Activated T-cell treated with anti-CD3 and anti-CD28 coated beads, Interleukin-2, amount 50 U/mL, for 72 hours (primary cell): ENCODE results near the gene SPATA25. TPM values are rescaled to one million over a fixed set of nuclear protein-coding genes. Genes with fewer than 3 reads are reported as not detected.
"Not testable (repeated sequence)": the region's sequence is repeated elsewhere in the genome, so short reads cannot be mapped to it uniquely, and the experiment has no call there.

ENCODE experiments used
- ATAC-seq, 2 donors: fragments of 150-1000 bp; cut with Tn5 transposase; replicated peaks in 1 of 2; 2 replicates each; pipeline ENCODE4 v1.10.0; 2021; ENCODE audit warnings: moderate library complexity in 2 of 2, mild to moderate bottlenecking in 1 of 2
- DNase-seq, 2 donors: peaks; one replicate each; pipeline ENCODE4 v3.0.0; 2021 to 2022; ENCODE audit warnings: mixed read lengths in 1 of 2
- H3K27ac Mint-ChIP-seq: one replicate; pipeline ENCODE4 v1.8.0; 2022; ENCODE audit warnings: mild to moderate bottlenecking, moderate library complexity, mixed read lengths
- H3K27me3 Mint-ChIP-seq: one replicate; pipeline ENCODE4 v1.8.0; 2022; ENCODE audit warnings: low read depth, mixed read lengths
- H3K36me3 Mint-ChIP-seq, 2 donors: one replicate each; pipeline ENCODE4 v1.8.0; 2022; ENCODE audit warnings: mixed read lengths in 2 of 2, mild to moderate bottlenecking in 1 of 2; ENCODE audit not compliant: insufficient read depth in 2 of 2
- H3K4me1 Mint-ChIP-seq: one replicate; pipeline ENCODE4 v1.8.0; 2022; ENCODE audit warnings: low read depth, mixed read lengths
- H3K4me3 Mint-ChIP-seq, 2 donors: one replicate each; pipeline ENCODE4 v1.8.0; 2022; ENCODE audit warnings: mild to moderate bottlenecking in 2 of 2, mixed read lengths in 2 of 2, moderate library complexity in 2 of 2
- H3K9me3 Mint-ChIP-seq, 2 donors: one replicate each; pipeline ENCODE4 v1.8.0; 2022; ENCODE audit warnings: mixed read lengths in 2 of 2
- total RNA-seq, 2 donors: library from RNA; stranded (reverse); gene quantifications; one replicate each; pipeline ENCODE4 v1.2.3, GENCODE V29; 2022

SPATA25 gene, protein sequence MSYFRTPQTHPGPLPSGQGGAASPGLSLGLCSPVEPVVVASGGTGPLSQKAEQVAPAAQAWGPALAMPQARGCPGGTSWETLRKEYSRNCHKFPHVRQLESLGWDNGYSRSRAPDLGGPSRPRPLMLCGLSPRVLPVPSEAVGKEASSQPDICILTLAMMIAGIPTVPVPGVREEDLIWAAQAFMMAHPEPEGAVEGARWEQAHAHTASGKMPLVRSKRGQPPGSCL
- total RNA-seq = under 1 TPM; 0.46 to 0.90 TPM

DNA sequence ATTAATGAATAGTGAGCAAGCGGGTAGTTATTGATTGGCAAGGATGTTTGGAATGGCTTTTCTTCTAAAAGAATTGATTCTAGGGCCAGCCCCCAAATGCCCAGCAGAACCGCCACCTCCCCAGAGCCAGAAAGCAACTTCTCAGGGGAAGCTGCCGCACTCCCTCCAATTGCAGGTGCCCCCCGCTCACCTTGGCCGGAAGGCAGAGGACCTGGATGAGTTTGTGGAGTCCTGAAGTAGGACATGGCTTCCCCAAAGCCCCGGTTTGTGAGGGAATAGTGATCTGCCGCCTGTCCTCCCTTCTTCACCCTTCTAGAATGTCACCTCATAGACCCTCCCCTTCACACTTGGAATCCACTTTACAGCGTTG is at the start of gene SPATA25:
SPATA25 (minus strand) TSS at position 277 of the 370 bp plus-strand sequence; CDS start at position 245, 32 bp downstream.
- peak within 1 kb of the TSS in 1 of 2 donors; percentile 31 for H3K4me3 Mint-ChIP-seq
- H3K4me1 Mint-ChIP-seq = peaks cover 49% of the 10 kb centered on the region
- no peak for DNase-seq
- H3K36me3 Mint-ChIP-seq = peaks cover 2 to 3% of the 10 kb centered on the region in 2 donors
- H3K27ac Mint-ChIP-seq = no peak within 1 kb of the TSS
- no peaks in the 10 kb centered on the region for H3K9me3 Mint-ChIP-seq
- H3K27me3 Mint-ChIP-seq = no peaks in the 10 kb centered on the region
- ATAC-seq = no peak

GRCh38 chr20:45935416-45936046 is 48.1 kb upstream of the SPATA25 start:
- no peak for DNase-seq
- Mint-ChIP-seq H3K27ac (peak overlapping the region; percentile 98), H3K36me3 (peaks cover 6 to 17% of the 10 kb centered on the region in 2 donors), H3K4me1 (peaks cover 34% of the 10 kb centered on the region), H3K9me3 (no peaks in the 10 kb centered on the region), H3K4me3 (peak overlapping the region; percentile 87 to 99), H3K27me3 (no peaks in the 10 kb centered on the region)
- no peak for ATAC-seq

- Mint-ChIP-seq H3K4me3 (peak within 1 kb of the TSS; percentile 99), H3K36me3 (peaks cover 6 to 17% of the 10 kb centered on the region in 2 donors), H3K27me3 (no peaks in the 10 kb centered on the region), H3K27ac (peak within 1 kb of the TSS; percentile 98), H3K4me1 (peaks cover 34% of the 10 kb centered on the region), H3K9me3 (no peaks in the 10 kb centered on the region)
- ATAC-seq (peak; percentile 81 to 84), DNase-seq (peak; percentile 98 to 99)
Observed at GRCh38 chr20:45934586-45935415, 47.4 kb upstream of the SPATA25 start, which contains the start of gene PCIF1. Gene PCIF1 (plus strand): TSS chr20:45934683. CDS start chr20:45939000, 4,317 bp downstream.

GRCh38 chr20:45934046-45934585 is 46.7 kb upstream of the SPATA25 start:
- peak; percentile 60 to 67 for DNase-seq
- peaks cover 2 to 10% of the 10 kb centered on the region in 2 donors for H3K36me3 Mint-ChIP-seq
- peak overlapping the region; percentile 96 to 99 for H3K4me3 Mint-ChIP-seq
- no peaks in the 10 kb centered on the region for H3K27me3 Mint-ChIP-seq
- peak; percentile 18 to 23 for ATAC-seq
- H3K4me1 Mint-ChIP-seq = peaks cover 34% of the 10 kb centered on the region
- H3K27ac Mint-ChIP-seq = peak overlapping the region; percentile 94
- no peaks in the 10 kb centered on the region for H3K9me3 Mint-ChIP-seq

GRCh38 chr20:45933266-45934045 is 46.0 kb upstream of the SPATA25 start:
- DNase-seq (peak; percentile 65 to 68), ATAC-seq (peak; percentile 4 to 32)
- Mint-ChIP-seq H3K4me1 (peaks cover 31% of the 10 kb centered on the region), H3K27ac (peak overlapping the region; percentile 94), H3K36me3 (peaks cover 2 to 7% of the 10 kb centered on the region in 2 donors), H3K4me3 (peak overlapping the region; percentile 96 to 99), H3K27me3 (no peaks in the 10 kb centered on the region), H3K9me3 (no peaks in the 10 kb centered on the region)

- H3K4me3 Mint-ChIP-seq, ATAC-seq, H3K36me3 Mint-ChIP-seq, H3K27ac Mint-ChIP-seq, DNase-seq, H3K27me3 Mint-ChIP-seq, H3K9me3 Mint-ChIP-seq: not testable (repeated sequence)
- H3K4me1 Mint-ChIP-seq = peaks cover 15% of the 10 kb centered on the region
Observed at GRCh38 chr20:45931680-45932079, 44.3 kb upstream of the SPATA25 start.

GRCh38 chr20:45927071-45927878 is 39.9 kb upstream of the SPATA25 start:
- no peak overlapping the region for H3K4me3 Mint-ChIP-seq
- ATAC-seq = no peak

DNA sequence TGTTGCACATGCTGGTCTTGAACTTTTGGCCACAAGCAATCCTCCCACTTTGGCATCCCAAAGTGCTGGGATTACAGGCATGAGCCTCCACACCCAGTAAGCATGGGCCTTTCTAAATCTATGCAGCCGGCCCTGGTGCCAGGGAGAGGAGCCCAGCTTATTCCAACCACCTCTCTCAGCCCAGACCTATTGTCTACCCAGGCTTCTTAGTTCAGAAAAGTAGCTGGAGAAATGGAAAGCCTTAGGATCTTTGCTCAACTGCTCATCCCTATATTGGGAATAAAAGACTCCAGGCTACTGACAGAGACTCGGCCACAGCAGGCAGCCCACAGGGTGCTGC is 39.3 kb upstream of the SPATA25 start:
- Mint-ChIP-seq H3K4me1 (peaks cover 9% of the 10 kb centered on the region), H3K9me3 (no peaks in the 10 kb centered on the region), H3K27ac (no peak overlapping the region), H3K36me3 (no peaks in the 10 kb centered on the region), H3K4me3 (no peak overlapping the region), H3K27me3 (no peaks in the 10 kb centered on the region)
- no peak for ATAC-seq
- DNase-seq = no peak

More at GRCh38 chr20:45927071-45927878, 39.9 kb upstream of the SPATA25 start:
- Mint-ChIP-seq H3K9me3 (no peaks in the 10 kb centered on the region), H3K27me3 (no peaks in the 10 kb centered on the region), H3K27ac (no peak overlapping the region), H3K36me3 (no peaks in the 10 kb centered on the region), H3K4me1 (peaks cover 5% of the 10 kb centered on the region)
- no peak for DNase-seq

DNA sequence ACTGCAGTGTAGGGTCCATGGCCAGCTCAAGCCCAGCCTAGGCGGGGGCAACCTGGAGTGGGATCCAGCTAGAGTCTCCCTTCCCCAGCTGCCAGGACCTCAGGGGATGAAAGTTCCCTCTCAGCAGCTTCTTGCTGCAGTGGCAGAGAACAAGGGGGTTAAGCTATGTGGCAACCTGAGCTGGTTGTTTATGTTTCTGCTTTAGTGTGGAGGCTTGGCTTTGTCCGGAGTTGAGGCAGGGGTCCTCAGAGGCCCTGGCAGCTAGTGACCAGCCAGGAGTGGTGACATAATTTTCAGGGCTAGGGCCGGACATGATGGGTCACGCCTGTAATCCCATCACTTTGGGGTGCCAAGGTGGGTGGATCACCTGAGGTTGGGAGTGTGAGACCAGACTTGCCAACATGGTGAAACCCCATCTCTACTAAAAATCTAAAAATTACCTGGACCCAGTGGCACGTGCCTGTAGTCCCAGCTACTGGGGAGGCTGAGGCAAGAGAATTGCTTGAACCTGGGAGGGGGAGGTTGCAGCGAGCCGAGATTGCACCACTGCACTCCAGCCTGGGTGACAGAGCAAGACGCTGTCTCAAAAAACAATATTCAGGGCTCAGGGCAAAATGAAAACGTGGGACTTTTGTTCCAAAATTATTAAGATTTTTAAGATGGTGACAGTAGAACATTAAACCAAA is 38.5 kb upstream of the SPATA25 start:
- ATAC-seq = no peak
- DNase-seq = no peak
- no peaks in the 10 kb centered on the region for H3K36me3 Mint-ChIP-seq
- H3K4me3 Mint-ChIP-seq = no peak overlapping the region
- no peaks in the 10 kb centered on the region for H3K9me3 Mint-ChIP-seq
- peaks cover 12% of the 10 kb centered on the region for H3K4me1 Mint-ChIP-seq
- peaks cover 3% of the 10 kb centered on the region for H3K27me3 Mint-ChIP-seq
- no peak overlapping the region for H3K27ac Mint-ChIP-seq

DNA sequence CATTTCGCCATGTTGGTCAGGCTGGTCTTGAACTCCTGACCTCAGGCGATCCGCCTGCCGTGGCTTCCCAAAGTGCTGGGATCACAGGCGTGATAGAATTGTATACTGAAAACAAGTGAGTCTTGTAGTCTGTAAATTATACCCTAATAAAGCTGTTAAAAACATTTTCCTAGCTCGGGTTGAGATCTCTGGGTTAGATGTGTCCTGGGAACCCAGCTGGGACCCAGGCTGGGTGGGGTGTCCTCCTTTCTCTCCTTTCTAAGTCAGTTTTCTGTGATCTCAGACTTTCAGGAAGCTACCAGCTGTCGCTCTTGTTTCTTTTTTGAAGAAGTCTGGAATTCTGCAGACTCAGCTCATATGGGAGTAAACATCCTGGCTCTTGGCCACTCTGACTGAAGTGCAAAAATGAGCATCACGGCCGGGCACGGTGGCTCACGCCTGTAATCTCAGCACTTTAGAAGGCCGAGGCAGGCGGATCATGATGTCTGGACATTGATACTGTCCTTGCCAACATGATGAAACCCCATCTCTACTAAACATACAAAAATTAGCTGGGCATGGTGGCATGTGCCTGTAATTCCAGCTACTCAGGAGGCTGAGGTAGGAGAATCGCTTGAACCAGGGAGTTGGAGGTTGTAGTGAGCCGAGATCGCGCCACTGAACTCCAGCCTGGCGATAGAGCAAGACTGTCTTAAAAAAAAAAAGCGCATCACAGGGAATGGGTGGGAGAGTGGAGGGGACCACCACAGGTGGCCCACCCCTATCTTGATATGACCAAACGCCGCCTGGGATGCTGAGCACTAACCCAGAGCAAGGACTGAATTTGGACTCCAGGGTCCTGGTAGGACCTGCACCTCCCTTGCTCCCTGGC is 37.2 kb upstream of the SPATA25 start:
- no peak overlapping the region for H3K4me3 Mint-ChIP-seq
- H3K9me3 Mint-ChIP-seq = no peaks in the 10 kb centered on the region
- H3K27ac Mint-ChIP-seq = no peak overlapping the region
- peaks cover 12% of the 10 kb centered on the region for H3K4me1 Mint-ChIP-seq
- peaks cover 11% of the 10 kb centered on the region for H3K27me3 Mint-ChIP-seq
- no peaks in the 10 kb centered on the region for H3K36me3 Mint-ChIP-seq
- ATAC-seq = no peak
- DNase-seq = no peak
